SK-N-SH (cell line): ENCODE data around the gene MCM5. TPM values are rescaled to one million over a fixed set of nuclear protein-coding genes. Genes with fewer than 3 reads are reported as not detected.

ENCODE experiments used
- CTCF ChIA-PET: fragments of 300-600, 350-600 bp; formaldehyde crosslinking; extraction: SDS; loops from one replicate; lab custom pipeline; 2021; lab: Yijun Ruan, JAX
- POLR2A ChIA-PET: fragments of 350-600 bp; sonication (Branson Sonifier 250); formaldehyde crosslinking; extraction: SDS; loops from one replicate; lab custom pipeline; 2020; ENCODE audit warnings: antibody characterized with exemption, inconsistent platforms; lab: Yijun Ruan, JAX
- DNase-seq: peaks from one replicate; pipeline ENCODE4 v3.0.0; 2012
- H2AFZ ChIP-seq: fragments of 200-600 bp; sonication (generic); 2 replicates; pipeline ENCODE4 v1.8.1; 2016; ENCODE audit warnings: antibody characterized with exemption, mild to moderate bottlenecking, low read depth
- H3F3A ChIP-seq: fragments of 200-600 bp; sonication (generic); replicated peaks from 2 replicates; pipeline ENCODE3; 2016; ENCODE audit warnings: antibody characterized with exemption, mild to moderate bottlenecking; ENCODE audit not compliant: insufficient read depth
- H3K27ac ChIP-seq, 2 experiments: fragments of 200-500 bp in 1 of 2; fragments of 200-600 bp in 1 of 2; sonication (Bioruptor generic) in 1 of 2; sonication (generic), shearing (Covaris generic) in 1 of 2; 2 replicates each; pipeline versions ENCODE4 v1.5.1 to v1.6.1; 2014 to 2016; ENCODE audit warnings: low read depth in 2 of 2, inconsistent platforms in 1 of 2, low read length in 1 of 2, mild to moderate bottlenecking in 1 of 2, mixed read lengths in 1 of 2
- H3K27me3 ChIP-seq: fragments of 200-600 bp; sonication (generic), shearing (Covaris generic); 2 replicates; pipeline ENCODE4 v1.6.1; 2016; ENCODE audit warnings: mixed run types; ENCODE audit not compliant: insufficient read depth
- H3K36me3 ChIP-seq, 2 experiments: fragments of 200-500 bp in 1 of 2; fragments of 200-600 bp in 1 of 2; sonication (Bioruptor generic) in 1 of 2; sonication (generic) in 1 of 2; replicated peaks in 1 of 2; 2 replicates each; pipeline versions ENCODE3 to v1.5.1; 2014 to 2016; ENCODE audit warnings: low read length in 1 of 2, mild to moderate bottlenecking in 1 of 2; ENCODE audit not compliant: insufficient read depth in 2 of 2, control insufficient read depth in 1 of 2
- H3K4me1 ChIP-seq, 2 experiments: fragments of 200-500 bp in 1 of 2; fragments of 200-600 bp in 1 of 2; sonication (Bioruptor generic) in 1 of 2; sonication (generic), shearing (Covaris generic) in 1 of 2; 2 replicates each; pipeline versions ENCODE4 v1.5.1 to v1.6.1; 2014 to 2016; ENCODE audit warnings: low read depth in 1 of 2, low read length in 1 of 2, mixed run types in 1 of 2; ENCODE audit not compliant: insufficient read depth in 2 of 2, control insufficient read depth in 1 of 2
- H3K4me2 ChIP-seq: fragments of 200-600 bp; sonication (generic), shearing (Covaris generic); 2 replicates; pipeline ENCODE4 v1.6.1; 2017; ENCODE audit warnings: mixed run types
- H3K4me3 ChIP-seq, 2 experiments: fragments of 200-500 bp in 1 of 2; fragments of 200-600 bp in 1 of 2; sonication (Bioruptor generic) in 1 of 2; sonication (generic), shearing (Covaris generic) in 1 of 2; 2 replicates each; pipeline versions ENCODE4 v1.5.1 to v1.8.1; 2014 to 2016; ENCODE audit warnings: low read depth in 2 of 2, inconsistent platforms in 1 of 2, low read length in 1 of 2, mild to moderate bottlenecking in 1 of 2, mixed read lengths in 1 of 2, moderate library complexity in 1 of 2
- H3K79me2 ChIP-seq: fragments of 200-600 bp; sonication (generic); 2 replicates; pipeline ENCODE4 v1.8.1; 2017; ENCODE audit warnings: mild to moderate bottlenecking; ENCODE audit not compliant: insufficient read depth
- H3K9ac ChIP-seq: fragments of 200-600 bp; sonication (generic); 2 replicates; pipeline ENCODE4 v1.6.1; 2017; ENCODE audit warnings: mixed run types
- H3K9me2 ChIP-seq: fragments of 200-600 bp; sonication (generic); 2 replicates; pipeline ENCODE4 v1.6.1; 2017; ENCODE audit warnings: mixed run types
- H3K9me3 ChIP-seq: fragments of 200-600 bp; sonication (generic); 2 replicates; pipeline ENCODE4 v1.6.1; 2017; ENCODE audit warnings: mixed run types, mild to moderate bottlenecking, moderate library complexity
- H4K20me1 ChIP-seq: fragments of 200-600 bp; sonication (generic); 2 replicates; pipeline ENCODE4 v1.6.1; 2017; ENCODE audit warnings: mild to moderate bottlenecking, mixed run types; ENCODE audit not compliant: insufficient read depth
- CHD2 ChIP-seq: fragments of 150-350 bp; IDR thresholded peaks from 2 replicates; pipeline ENCODE4 v1.6.1; 2018; ENCODE audit warnings: low read length; ENCODE audit not compliant: partially characterized antibody
- EP300 ChIP-seq, 2 experiments: IDR thresholded peaks; 2 replicates each; pipeline versions ENCODE4 v1.4.0 to v1.6.1; 2012; ENCODE audit warnings: borderline replicate concordance in 1 of 2, low read depth in 1 of 2, low read length in 1 of 2
- EZH2phosphoT487 ChIP-seq: fragments of 200-600 bp; sonication (generic); IDR thresholded peaks from 2 replicates; pipeline ENCODE4 v1.6.1; 2017; ENCODE audit warnings: low read depth, mixed run types, mild to moderate bottlenecking, antibody characterized with exemption, moderate library complexity, borderline replicate concordance
- FOSL2 ChIP-seq: IDR thresholded peaks from 2 replicates; pipeline ENCODE4 v1.4.0; 2012; ENCODE audit warnings: low read depth, mild to moderate bottlenecking, moderate library complexity, borderline replicate concordance
- FOXJ3 ChIP-seq: sonication (generic); formaldehyde crosslinking; IDR thresholded peaks from 2 replicates; pipeline ENCODE4 v1.5.1; 2020; ENCODE audit warnings: mild to moderate bottlenecking, missing genetic modification reagents
- FOXM1 ChIP-seq: IDR thresholded peaks from 2 replicates; pipeline ENCODE4 v1.4.0; 2012; ENCODE audit warnings: low read depth, mild to moderate bottlenecking
- GABPA ChIP-seq: IDR thresholded peaks from 2 replicates; pipeline ENCODE4 v1.4.0; 2012; ENCODE audit warnings: low read depth, mild to moderate bottlenecking
- IRF3 ChIP-seq: fragments of 150-350 bp; IDR thresholded peaks from 2 replicates; pipeline ENCODE4 v1.6.1; 2016; ENCODE audit warnings: mild to moderate bottlenecking, low read depth, low read length
- JUND ChIP-seq: IDR thresholded peaks from 2 replicates; pipeline ENCODE4 v1.4.0; 2012
- NFIC ChIP-seq: IDR thresholded peaks from 2 replicates; pipeline ENCODE4 v1.4.0; 2012; ENCODE audit warnings: borderline replicate concordance
- NRF1 ChIP-seq: IDR thresholded peaks from 2 replicates; pipeline ENCODE4 v1.6.1; 2012; ENCODE audit warnings: low read depth, mild to moderate bottlenecking, low read length
- PBX3 ChIP-seq: IDR thresholded peaks from 2 replicates; pipeline ENCODE4; 2012
- RAD21 ChIP-seq: IDR thresholded peaks from 2 replicates; pipeline ENCODE4 v1.6.1; 2012; ENCODE audit warnings: mild to moderate bottlenecking, low read length
- RCOR1 ChIP-seq: fragments of 150-350 bp; IDR thresholded peaks from 2 replicates; pipeline ENCODE4 v1.6.1; 2017; ENCODE audit warnings: antibody characterized with exemption, low read length
- RFX5 ChIP-seq: IDR thresholded peaks from 2 replicates; pipeline ENCODE4 v1.6.1; 2012; ENCODE audit warnings: mild to moderate bottlenecking, improper control_type of control experiment, low read length
- RXRA ChIP-seq: IDR thresholded peaks from 2 replicates; pipeline ENCODE4 v1.4.0; 2012; ENCODE audit warnings: low read depth, mild to moderate bottlenecking, borderline replicate concordance
- SIN3A ChIP-seq: IDR thresholded peaks from 2 replicates; pipeline ENCODE4 v1.6.1; 2012; ENCODE audit warnings: low read depth, mild to moderate bottlenecking, low read length, moderate library complexity, borderline replicate concordance
- SMC3 ChIP-seq: IDR thresholded peaks from 2 replicates; pipeline ENCODE4 v1.6.1; 2012; ENCODE audit warnings: low read depth, low read length, improper control_type of control experiment
- TAF1 ChIP-seq: IDR thresholded peaks from 2 replicates; pipeline ENCODE4 v1.6.1; 2012; ENCODE audit warnings: low read depth, mild to moderate bottlenecking, low read length, moderate library complexity, borderline replicate concordance
- TEAD4 ChIP-seq: IDR thresholded peaks from 2 replicates; pipeline ENCODE4 v1.4.0; 2012; ENCODE audit warnings: mild to moderate bottlenecking, borderline replicate concordance; ENCODE audit not compliant: insufficient read depth
- USF1 ChIP-seq: IDR thresholded peaks from 2 replicates; pipeline ENCODE4 v1.4.0; 2012; ENCODE audit warnings: low read depth, borderline replicate concordance
- USF2 ChIP-seq: fragments of 150-350 bp; IDR thresholded peaks from 2 replicates; pipeline ENCODE4 v1.6.1; 2017; ENCODE audit warnings: antibody characterized with exemption, low read length, low read depth, borderline replicate concordance
- YY1 ChIP-seq: IDR thresholded peaks from 2 replicates; pipeline ENCODE4 v1.4.0; 2012; ENCODE audit warnings: low read depth, mild to moderate bottlenecking
- ZBTB33 ChIP-seq: IDR thresholded peaks from 2 replicates; pipeline ENCODE4 v1.4.0; 2012; ENCODE audit warnings: low read depth, borderline replicate concordance
- WGBS: methylation state at CpG from one replicate; pipeline ENCODE4 v1.1.6; 2017; ENCODE audit warnings: low lambda C conversion rate; 5-methylcytosine and 5-hydroxymethylcytosine counted together
- polyA plus RNA-seq, 3 experiments: library from polyadenylated mRNA; depleted of rRNA; stranded (reverse); fragments of >200 nt; gene quantifications; 2 replicates each; pipeline ENCODE4 v1.2.3, GENCODE V29; 2012

The MCM5 gene
- 31.6 and 42.9 TPM in 2 replicates for polyA plus RNA-seq (2012; rRNA removed)
- 16.5 and 27.2 TPM in 2 replicates for polyA plus RNA-seq (2012; cell fraction: cytosol; rRNA removed)
- 39.2 and 51.2 TPM in 2 replicates for polyA plus RNA-seq (2012; cell fraction: nucleus; rRNA removed)

- Histone ChIP-seq H3K4me2 (peak within 1 kb of the TSS; percentile 99), H3K9ac (peak within 1 kb of the TSS; percentile 85), H4K20me1 (no peaks in the 10 kb centered on the region), H3F3A (no peaks in the 10 kb centered on the region), H3K9me2 (no peaks in the 10 kb centered on the region), H3K4me3 (peak within 1 kb of the TSS; percentile 64 to 92), H3K79me2 (peaks cover 23% of the 10 kb centered on the region), H3K27me3 (no peaks in the 10 kb centered on the region), H2AFZ (peak within 1 kb of the TSS; percentile 96), H3K9me3 (no peaks in the 10 kb centered on the region), H3K27ac (peak within 1 kb of the TSS; percentile 55 to 68), H3K4me1 (no peaks in the 10 kb centered on the region; a peak in 2 of 4 replicates), H3K36me3 (peaks cover 2 to 7% of the 10 kb centered on the region in 2 experiments)
- ChIA-PET CTCF (interaction anchor here (1.2 to 1.8 kb wide), 2 partner anchors 13 to 49 kb away, joined by 3 to 7 read pairs; no protein-coding TSS in a partner anchor), POLR2A (no interaction called here)
- peak; percentile 98 for DNase-seq
- 3% methylated on average over 35 of the region's 64 CpGs for WGBS
- TF ChIP-seq FOXM1 (no peak), YY1 (peak; percentile 96), TAF1 (peak; percentile 79; the same call in 1 of the 2 replicates), RAD21 (no peak), JUND (no peak), TEAD4 (0 out of 2 replicates have a peak, but pooled peaks have one; percentile 40), NRF1 (no peak), CHD2 (peak; percentile 75), FOXJ3 (CRISPR knock-in tag) (no peak), EP300 (IDR thresholded peaks at IDR 0.05; ENCODE audit: borderline replicate concordance in 1 of 2, low read depth in 1 of 2, low read length in 1 of 2) (no peak), PBX3 (no peak), USF2 (no peak), GABPA (peak; percentile 73), FOSL2 (no peak), RFX5 (0 out of 2 replicates have a peak, but pooled peaks have one; percentile 34), RXRA (no peak), EZH2phosphoT487 (no peak), IRF3 (peak; percentile 73), SMC3 (no peak), RCOR1 (0 out of 2 replicates have a peak, but pooled peaks have one; percentile 19), USF1 (no peak), ZBTB33 (no peak), NFIC (no peak), SIN3A (peak; percentile 84; the same call in 1 of the 2 replicates)
These were observed at the start of gene MCM5 for GRCh38 chr22:35399678-35400500. MCM5 (plus strand) TSS chr22:35400140; CDS start chr22:35400439, 299 bp downstream.
